Breast epithelium (tissue), 4 donors: Measurements from ENCODE around the gene ATP8A1. TPM values are rescaled to one million over a fixed set of nuclear protein-coding genes. Genes with fewer than 3 reads are reported as not detected.
"Not testable (repeated sequence)": the region's sequence is repeated elsewhere in the genome, so short reads cannot be mapped to it uniquely, and the experiment has no call there.

Source experiments
- DNase-seq, 2 donors: peaks; one replicate each; pipeline ENCODE4 v3.0.0-alpha.2; 2019; ENCODE audit warnings: low spot score in 2 of 2
- H3K27ac ChIP-seq, 2 donors: fragments of 200-600 bp; sonication (generic) in 1 of 2; one replicate each; pipeline ENCODE4 v1.5.1; 2016 to 2019; ENCODE audit warnings: mild to moderate bottlenecking in 1 of 2
- H3K27me3 ChIP-seq, 2 donors: fragments of 200-600 bp; sonication (generic) in 1 of 2; one replicate each; pipeline versions ENCODE4 v1.5.1 to v1.6.0; 2017 to 2019; ENCODE audit warnings: control low read depth in 1 of 2, mild to moderate bottlenecking in 1 of 2
- H3K36me3 ChIP-seq: fragments of 200-600 bp; one replicate; pipeline ENCODE4 v1.5.1; 2019
- H3K4me1 ChIP-seq, 2 donors: fragments of 200-600 bp; sonication (generic); one replicate each; pipeline ENCODE4 v1.5.1; 2016 to 2019; ENCODE audit warnings: control low read depth in 1 of 2
- H3K4me3 ChIP-seq, 3 donors: fragments of 200-600 bp; sonication (generic); 1 replicate in 2 of 3; 2 replicates in 1 of 3; pipeline ENCODE4 v1.5.1; 2016 to 2019; ENCODE audit warnings: mild to moderate bottlenecking in 3 of 3, moderate library complexity in 2 of 3
- H3K9me3 ChIP-seq, 2 donors: fragments of 200-600 bp; sonication (generic) in 1 of 2; one replicate each; pipeline ENCODE4 v1.5.1; 2016 to 2019; ENCODE audit warnings: control low read depth in 1 of 2
- CTCF ChIP-seq, 3 donors: fragments of 450-650 bp; IDR thresholded peaks; one replicate each; pipeline ENCODE4 v1.5.1; 2016 to 2017; ENCODE audit warnings: antibody characterized with exemption in 3 of 3, mild to moderate bottlenecking in 3 of 3, moderate library complexity in 3 of 3
- POLR2A ChIP-seq: fragments of 450-650 bp; IDR thresholded peaks from one replicate; pipeline ENCODE4 v1.6.1; 2016; ENCODE audit warnings: antibody characterized with exemption, mild to moderate bottlenecking, moderate library complexity
- POLR2AphosphoS5 ChIP-seq, 3 donors: sonication (generic); formaldehyde crosslinking; IDR thresholded peaks; one replicate each; pipeline ENCODE4 v1.6.1; 2017; ENCODE audit warnings: antibody characterized with exemption in 3 of 3
- intact Hi-C: fragments of 100-400 bp; cut with DNase I; formaldehyde crosslinking; loops from one replicate; pipeline ENCODE4 v1.15.1; 2023; ENCODE audit warnings: low total_unique reads
- total RNA-seq, 3 donors: library from RNA; depleted of rRNA; stranded (reverse); fragments of >200 nt; gene quantifications; one replicate each; pipeline ENCODE4 v1.1.0, GENCODE V29; 2016

The ATP8A1 gene
- total RNA-seq, 3 donors from 2014 or later, result 12.2 to 17.0 (median 14.8) TPM

GRCh38 chr4:42478509-42478908 lies 178.4 kb downstream of the ATP8A1 start:
- H3K4me3 ChIP-seq, result no peak overlapping the region
- no peak overlapping the region for H3K27ac ChIP-seq
- intact Hi-C loops, result no loop called here
- no peaks in the 10 kb centered on the region for H3K27me3 ChIP-seq
- no peaks in the 10 kb centered on the region for H3K4me1 ChIP-seq
- no peak for DNase-seq
- H3K36me3 ChIP-seq, result no peaks in the 10 kb centered on the region
- no peaks in the 10 kb centered on the region for H3K9me3 ChIP-seq
- no peak for TF ChIP-seq POLR2A
- no peak for TF ChIP-seq CTCF (IDR thresholded peaks at IDR 0.05)
- TF ChIP-seq POLR2AphosphoS5 (IDR thresholded peaks at IDR 0.05), result no peak

- Histone ChIP-seq H3K27ac (no peak overlapping the region), H3K36me3 (no peaks in the 10 kb centered on the region), H3K4me3 (no peak overlapping the region), H3K27me3 (no peaks in the 10 kb centered on the region), H3K9me3 (no peaks in the 10 kb centered on the region), H3K4me1 (no peaks in the 10 kb centered on the region)
- intact Hi-C loops, result no loop called here
- DNase-seq, result no peak
- TF ChIP-seq POLR2AphosphoS5 (IDR thresholded peaks at IDR 0.05) (no peak), POLR2A (no peak), CTCF (IDR thresholded peaks at IDR 0.05) (no peak)
Measured at GRCh38 chr4:42474406-42474805, 182.5 kb downstream of the ATP8A1 start.

- Histone ChIP-seq H3K9me3 (no peaks in the 10 kb centered on the region), H3K27ac (no peak overlapping the region), H3K27me3 (no peaks in the 10 kb centered on the region), H3K36me3 (no peaks in the 10 kb centered on the region), H3K4me3 (no peak overlapping the region), H3K4me1 (no peaks in the 10 kb centered on the region)
- DNase-seq, result no peak
- no peak for TF ChIP-seq CTCF (IDR thresholded peaks at IDR 0.05)
- no peak for TF ChIP-seq POLR2A
- no peak for TF ChIP-seq POLR2AphosphoS5 (IDR thresholded peaks at IDR 0.05)
- intact Hi-C loops, result no loop called here
Measured at GRCh38 chr4:42473071-42473684, 183.7 kb downstream of the ATP8A1 start.

GRCh38 chr4:42471896-42472295 lies 185.0 kb downstream of the ATP8A1 start:
- no peak for TF ChIP-seq CTCF (IDR thresholded peaks at IDR 0.05)
- TF ChIP-seq POLR2AphosphoS5 (IDR thresholded peaks at IDR 0.05), result no peak
- no peak for TF ChIP-seq POLR2A
- Histone ChIP-seq H3K4me1 (no peaks in the 10 kb centered on the region), H3K4me3 (no peak overlapping the region), H3K27ac (no peak overlapping the region), H3K36me3 (no peaks in the 10 kb centered on the region), H3K9me3 (no peaks in the 10 kb centered on the region), H3K27me3 (no peaks in the 10 kb centered on the region)
- intact Hi-C loops, result no loop called here
- DNase-seq, result no peak

- intact Hi-C loops, result no loop called here
- Histone ChIP-seq H3K27ac (no peak overlapping the region), H3K27me3 (no peaks in the 10 kb centered on the region), H3K9me3 (no peaks in the 10 kb centered on the region), H3K4me3 (no peak overlapping the region), H3K4me1 (no peaks in the 10 kb centered on the region), H3K36me3 (no peaks in the 10 kb centered on the region)
- no peak for DNase-seq
- TF ChIP-seq POLR2AphosphoS5 (IDR thresholded peaks at IDR 0.05) (no peak), POLR2A (no peak), CTCF (IDR thresholded peaks at IDR 0.05) (no peak)
Measured at GRCh38 chr4:42470023-42470422, 186.9 kb downstream of the ATP8A1 start.

GRCh38 chr4:42467777-42468176 lies 189.1 kb downstream of the ATP8A1 start:
- intact Hi-C loops, result not testable (repeated sequence)

More at GRCh38 chr4:42467777-42468176, 189.1 kb downstream of the ATP8A1 start:
- H3K9me3 ChIP-seq, H3K4me1 ChIP-seq, H3K4me3 ChIP-seq, H3K27ac ChIP-seq, DNase-seq, H3K27me3 ChIP-seq, H3K36me3 ChIP-seq: not testable (repeated sequence)
